B cell (primary cell): ENCODE data around the gene PCDHA11. TPM values are rescaled to one million over a fixed set of nuclear protein-coding genes. Genes with fewer than 3 reads are reported as not detected.
"Not testable (repeated sequence)": the region's sequence is repeated elsewhere in the genome, so short reads cannot be mapped to it uniquely, and the experiment has no call there.

Experiments
- ATAC-seq: fragments of 200-7000 bp; cut with Tn5 transposase; one replicate; pipeline ENCODE4 v1.10.0; 2021; ENCODE audit warnings: low read depth, mild to moderate bottlenecking, moderate number of reproducible peaks, moderate library complexity
- CTCF ChIA-PET: fragments of 350-600 bp; sonication (Branson Sonifier 250); formaldehyde crosslinking; loops from one replicate; lab custom pipeline; 2021; ENCODE audit warnings: antibody characterized with exemption, inconsistent platforms; lab: Charles Lee
- POLR2A ChIA-PET: fragments of 350-600 bp; sonication (Branson Sonifier 250); formaldehyde crosslinking; loops from one replicate; lab custom pipeline; 2021; ENCODE audit warnings: antibody characterized with exemption; lab: Charles Lee
- DNase-seq: peaks from one replicate; pipeline ENCODE4 v3.0.0; 2013
- H2AFZ ChIP-seq: 2 replicates; pipeline ENCODE4 v1.6.1; 2012; ENCODE audit warnings: mild to moderate bottlenecking, low read depth, low read length; ENCODE audit not compliant: insufficient read depth, poor library complexity, severe bottlenecking
- H3K27ac ChIP-seq, 2 donors: 1 replicate in 1 of 2; 2 replicates in 1 of 2; pipeline ENCODE4 v1.5.1; 2012 to 2013; ENCODE audit warnings: low read length in 2 of 2, mild to moderate bottlenecking in 2 of 2, moderate library complexity in 1 of 2
- H3K27me3 ChIP-seq, 4 experiments: fragments of 200-600 bp in 1 of 4; sonication (generic) in 1 of 4; replicated peaks in 1 of 4; 1 replicate in 2 of 4; 2 replicates in 2 of 4; pipeline versions ENCODE4 v1.6.1 to v1.7.0; 2013 to 2016; ENCODE audit warnings: low read length in 3 of 4, mild to moderate bottlenecking in 2 of 4, mixed read lengths in 1 of 4, moderate library complexity in 1 of 4; ENCODE audit not compliant: insufficient read depth in 4 of 4, control insufficient read depth in 3 of 4; ENCODE audit errors: control extremely low read depth in 1 of 4
- H3K36me3 ChIP-seq, 2 experiments: replicated peaks in 1 of 2; 1 replicate in 1 of 2; 2 replicates in 1 of 2; pipeline versions ENCODE4 v1.6.1 to v1.7.1; 2013; ENCODE audit warnings: low read length in 1 of 2; ENCODE audit not compliant: insufficient read depth in 2 of 2, control insufficient read depth in 1 of 2; ENCODE audit errors: control extremely low read depth in 1 of 2, extremely low read depth in 1 of 2
- H3K4me1 ChIP-seq, 2 donors: fragments of 200-600 bp in 1 of 2; sonication (generic) in 1 of 2; 1 replicate in 1 of 2; 2 replicates in 1 of 2; pipeline versions ENCODE4 v1.5.1 to v1.6.1; 2013 to 2017; ENCODE audit warnings: low read length in 2 of 2; ENCODE audit not compliant: control insufficient read depth in 2 of 2, insufficient read depth in 2 of 2
- H3K4me2 ChIP-seq: replicated peaks from 2 replicates; pipeline ENCODE3; 2012; ENCODE audit warnings: mild to moderate bottlenecking, low read depth, low read length; ENCODE audit not compliant: poor library complexity, severe bottlenecking
- H3K4me3 ChIP-seq, 5 experiments: fragments of 200-600 bp in 1 of 5; sonication (generic) in 1 of 5; 1 replicate in 3 of 5; 2 replicates in 2 of 5; pipeline versions ENCODE4 v1.5.1 to v1.7.0; 2011 to 2016; ENCODE audit warnings: low read length in 4 of 5, mild to moderate bottlenecking in 4 of 5, low read depth in 2 of 5, control low read depth in 1 of 5, moderate library complexity in 1 of 5; ENCODE audit not compliant: insufficient read depth in 1 of 5; ENCODE audit errors: control extremely low read depth in 1 of 5, extremely low read depth in 1 of 5
- H3K79me2 ChIP-seq: fragments of 200-600 bp; sonication (generic); one replicate; pipeline ENCODE4 v1.6.0; 2016; ENCODE audit warnings: low read length; ENCODE audit not compliant: control insufficient read depth, insufficient read depth
- H3K9ac ChIP-seq: fragments of 200-600 bp; sonication (generic); 2 replicates; pipeline ENCODE4 v1.6.1; 2017; ENCODE audit warnings: mild to moderate bottlenecking, low read length, moderate library complexity
- H3K9me3 ChIP-seq, 3 donors: one replicate each; pipeline versions ENCODE4 v1.6.1 to v1.7.1; 2013; ENCODE audit warnings: low read length in 2 of 3; ENCODE audit not compliant: control insufficient read depth in 2 of 3, insufficient read depth in 1 of 3; ENCODE audit errors: control extremely low read depth in 1 of 3
- H4K20me1 ChIP-seq: 2 replicates; pipeline ENCODE4 v1.6.0; 2012; ENCODE audit warnings: mild to moderate bottlenecking, low read length; ENCODE audit not compliant: insufficient read depth, control insufficient read depth, poor library complexity, severe bottlenecking
- H3K27ac Mint-ChIP-seq: one replicate; pipeline ENCODE4 v1.8.0; 2021; ENCODE audit warnings: mixed read lengths
- H3K27me3 Mint-ChIP-seq: one replicate; pipeline ENCODE4 v1.8.0; 2021; ENCODE audit warnings: mixed read lengths
- H3K4me1 Mint-ChIP-seq: one replicate; pipeline ENCODE4 v1.8.0; 2021; ENCODE audit warnings: mixed read lengths
- H3K4me3 Mint-ChIP-seq: one replicate; pipeline ENCODE4 v1.8.0; 2021; ENCODE audit warnings: mixed read lengths
- H3K9me3 Mint-ChIP-seq: one replicate; pipeline ENCODE4 v1.8.0; 2022; ENCODE audit warnings: mixed read lengths; ENCODE audit not compliant: insufficient read depth
- EZH2 ChIP-seq: IDR thresholded peaks from 2 replicates; pipeline ENCODE4 v1.6.1; 2012; ENCODE audit warnings: borderline replicate concordance, low read depth, mild to moderate bottlenecking, moderate library complexity, low read length; ENCODE audit not compliant: insufficient read depth, poor library complexity, severe bottlenecking
- WGBS: methylation state at CpG from one replicate; pipeline ENCODE4 v1.1.5; 2013; ENCODE audit warnings: missing lambda C conversion rate; ENCODE audit not compliant: insufficient coverage; 5-methylcytosine and 5-hydroxymethylcytosine counted together
- intact Hi-C: fragments of 100-400 bp; cut with micrococcal nuclease; formaldehyde crosslinking; loops from one replicate; pipeline ENCODE4 v1.10.0; 2022
- polyA plus RNA-seq: library from polyadenylated mRNA; depleted of rRNA; stranded (reverse); fragments of >200 nt; gene quantifications from 2 replicates; pipeline ENCODE4 v1.2.3, GENCODE V29; 2012
- total RNA-seq, 2 donors: library from RNA; stranded (reverse); fragments of 120-200 nt in 1 of 2; gene quantifications; 1 replicate in 1 of 2; 2 replicates in 1 of 2; pipeline versions ENCODE4 v1.2.3 to v1.2.4, GENCODE V29; 2013 to 2022
- TF ChIP-seq, protein P1 (sequence below): fragments of 200-600 bp; IDR thresholded peaks from one replicate; pipeline ENCODE4 v1.8.0; 2022; ENCODE audit warnings: antibody characterized with exemption, mild to moderate bottlenecking

Gene PCDHA11
- total and polyA plus RNA-seq, 2 donors (not counting 1 experiment from before 2014, with no cell fraction given): not detected

- H3K4me2 ChIP-seq, H3K9ac ChIP-seq, H3K4me1 Mint-ChIP-seq, H3K27ac ChIP-seq, intact Hi-C loops, H3K27ac Mint-ChIP-seq, POLR2A ChIA-PET, H3K9me3 Mint-ChIP-seq, H3K27me3 Mint-ChIP-seq, H2AFZ ChIP-seq, ATAC-seq, H4K20me1 ChIP-seq, H3K4me1 ChIP-seq, H3K79me2 ChIP-seq, CTCF ChIA-PET, H3K4me3 Mint-ChIP-seq, H3K36me3 ChIP-seq, H3K4me3 ChIP-seq, DNase-seq: not testable (repeated sequence)
- 57% methylated on average over 101 of the region's 101 CpGs for WGBS
- Histone ChIP-seq H3K9me3 (peaks cover 2 to 23% (median 10%) of the 10 kb centered on the region in 3 donors), H3K27me3 (peaks cover 0 to 12% (median 3%) of the 10 kb centered on the region in 4 experiments)
Measured at GRCh38 chr5:140849831-140850634, 18.7 kb upstream of the PCDHA11 start.

DNA sequence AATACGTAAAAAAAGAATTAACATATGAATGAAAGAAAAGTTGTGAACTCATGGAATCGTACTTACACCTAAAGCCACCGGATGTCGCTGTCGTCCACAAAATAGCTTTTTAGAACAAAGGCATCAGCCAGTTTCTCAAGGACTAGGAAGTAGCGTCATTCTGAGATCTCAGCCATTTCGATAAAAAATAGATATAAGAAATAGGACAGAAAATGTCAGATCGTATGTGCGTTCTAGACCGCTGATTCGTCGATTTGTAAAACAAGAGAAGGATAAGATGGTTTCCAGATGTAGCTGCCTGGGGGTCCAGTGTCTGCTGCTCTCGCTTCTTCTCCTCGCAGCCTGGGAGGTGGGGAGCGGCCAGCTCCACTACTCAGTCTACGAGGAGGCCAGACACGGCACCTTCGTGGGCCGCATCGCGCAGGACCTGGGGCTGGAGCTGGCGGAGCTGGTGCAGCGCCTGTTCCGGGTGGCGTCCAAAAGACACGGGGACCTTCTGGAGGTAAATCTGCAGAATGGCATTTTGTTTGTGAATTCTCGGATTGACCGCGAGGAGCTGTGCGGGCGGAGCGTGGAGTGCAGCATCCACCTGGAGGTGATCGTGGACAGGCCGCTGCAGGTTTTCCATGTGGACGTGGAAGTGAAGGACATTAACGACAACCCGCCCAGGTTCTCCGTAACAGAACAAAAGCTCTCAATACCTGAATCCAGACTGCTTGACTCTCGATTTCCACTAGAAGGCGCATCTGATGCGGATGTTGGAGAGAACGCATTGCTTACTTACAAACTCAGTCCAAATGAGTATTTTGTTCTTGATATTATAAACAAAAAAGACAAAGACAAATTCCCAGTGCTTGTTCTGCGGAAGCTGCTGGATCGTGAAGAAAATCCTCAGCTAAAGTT lies 12.7 kb upstream of the PCDHA11 start, which contains the start of gene PCDHA10:
Gene PCDHA10 (plus strand): TSS at position 126 of the 903 bp plus-strand sequence. CDS start 152 bp downstream, at position 278.
- H3K27ac ChIP-seq: no peak within 1 kb of the TSS
- H3K4me3 ChIP-seq: no peak within 1 kb of the TSS
- Mint-ChIP-seq H3K4me1 (no peaks in the 10 kb centered on the region), H3K27ac (no peak within 1 kb of the TSS), H3K9me3 (no peaks in the 10 kb centered on the region), H3K4me3 (no peak within 1 kb of the TSS), H3K27me3 (peaks cover 2% of the 10 kb centered on the region)
- no peaks in the 10 kb centered on the region for H3K79me2 ChIP-seq
- ChIA-PET POLR2A (no interaction called here), CTCF (no interaction called here)
- WGBS: 45% methylated on average over 25 of the region's 44 CpGs
- DNase-seq (no peak), ATAC-seq (no peak)
- peaks cover 1 to 25% (median 9%) of the 10 kb centered on the region in 3 donors for H3K9me3 ChIP-seq
- intact Hi-C loops: no loop called here
- no peak within 1 kb of the TSS for H3K9ac ChIP-seq
- no peaks in the 10 kb centered on the region for H3K36me3 ChIP-seq
- no peak within 1 kb of the TSS for H2AFZ ChIP-seq
- TF ChIP-seq, protein P1, sequence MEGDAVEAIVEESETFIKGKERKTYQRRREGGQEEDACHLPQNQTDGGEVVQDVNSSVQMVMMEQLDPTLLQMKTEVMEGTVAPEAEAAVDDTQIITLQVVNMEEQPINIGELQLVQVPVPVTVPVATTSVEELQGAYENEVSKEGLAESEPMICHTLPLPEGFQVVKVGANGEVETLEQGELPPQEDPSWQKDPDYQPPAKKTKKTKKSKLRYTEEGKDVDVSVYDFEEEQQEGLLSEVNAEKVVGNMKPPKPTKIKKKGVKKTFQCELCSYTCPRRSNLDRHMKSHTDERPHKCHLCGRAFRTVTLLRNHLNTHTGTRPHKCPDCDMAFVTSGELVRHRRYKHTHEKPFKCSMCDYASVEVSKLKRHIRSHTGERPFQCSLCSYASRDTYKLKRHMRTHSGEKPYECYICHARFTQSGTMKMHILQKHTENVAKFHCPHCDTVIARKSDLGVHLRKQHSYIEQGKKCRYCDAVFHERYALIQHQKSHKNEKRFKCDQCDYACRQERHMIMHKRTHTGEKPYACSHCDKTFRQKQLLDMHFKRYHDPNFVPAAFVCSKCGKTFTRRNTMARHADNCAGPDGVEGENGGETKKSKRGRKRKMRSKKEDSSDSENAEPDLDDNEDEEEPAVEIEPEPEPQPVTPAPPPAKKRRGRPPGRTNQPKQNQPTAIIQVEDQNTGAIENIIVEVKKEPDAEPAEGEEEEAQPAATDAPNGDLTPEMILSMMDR: no peak
- TF ChIP-seq EZH2: no peak
- no peaks in the 10 kb centered on the region for H4K20me1 ChIP-seq
- no peak within 1 kb of the TSS for H3K4me2 ChIP-seq
- no peaks in the 10 kb centered on the region for H3K4me1 ChIP-seq
- H3K27me3 ChIP-seq: peaks cover 0 to 12% (median 5%) of the 10 kb centered on the region in 4 experiments
